Smooth muscle cell (in vitro differentiated cells): Measurements from ENCODE around the gene MIB1. TPM values are rescaled to one million over a fixed set of nuclear protein-coding genes. Genes with fewer than 3 reads are reported as not detected.

Experiments used
- DNase-seq: peaks from one replicate; lab custom pipeline; 2025; ENCODE audit not compliant: unreplicated experiment; lab: John Stamatoyannopoulos, UW
- H2AFZ ChIP-seq: fragments of 200-600 bp; sonication (generic); 2 replicates; pipeline ENCODE4 v1.6.0; 2016; ENCODE audit warnings: antibody characterized with exemption, low read depth, mild to moderate bottlenecking
- H3F3A ChIP-seq: fragments of 200-600 bp; sonication (generic); 2 replicates; pipeline ENCODE4 v1.6.0; 2017; ENCODE audit warnings: antibody characterized with exemption, low read depth
- H3K27ac ChIP-seq: fragments of 200-600 bp; sonication (generic); 2 replicates; pipeline ENCODE4 v1.5.1; 2016; ENCODE audit warnings: low read depth, mild to moderate bottlenecking
- H3K27me3 ChIP-seq: fragments of 200-600 bp; sonication (generic); 2 replicates; pipeline ENCODE4 v1.6.1; 2016; ENCODE audit warnings: low read depth, mild to moderate bottlenecking
- H3K36me3 ChIP-seq: fragments of 200-600 bp; sonication (generic); 2 replicates; pipeline ENCODE4 v1.5.1; 2016; ENCODE audit warnings: low read depth
- H3K4me1 ChIP-seq: fragments of 200-600 bp; sonication (generic); 2 replicates; pipeline ENCODE4 v1.5.1; 2016; ENCODE audit warnings: low read depth
- H3K4me2 ChIP-seq: fragments of 200-600 bp; sonication (generic); 2 replicates; pipeline ENCODE4 v1.6.0; 2016; ENCODE audit warnings: mild to moderate bottlenecking
- H3K4me3 ChIP-seq: fragments of 200-600 bp; sonication (generic); 2 replicates; pipeline ENCODE4 v1.5.1; 2016; ENCODE audit warnings: mild to moderate bottlenecking
- H3K79me2 ChIP-seq: fragments of 200-600 bp; sonication (generic); 2 replicates; pipeline ENCODE4 v1.6.0; 2016; ENCODE audit warnings: low read depth, mild to moderate bottlenecking
- H3K9ac ChIP-seq: fragments of 200-600 bp; sonication (generic); 2 replicates; pipeline ENCODE4 v1.6.0; 2016; ENCODE audit warnings: low read depth
- H3K9me3 ChIP-seq: fragments of 200-600 bp; sonication (generic); replicated peaks from 2 replicates; pipeline ENCODE4 v1.5.1; 2016; ENCODE audit warnings: low read depth
- H4K20me1 ChIP-seq: fragments of 200-600 bp; sonication (generic); 2 replicates; pipeline ENCODE4 v1.6.0; 2016; ENCODE audit warnings: low read depth
- WGBS: methylation state at CpG from one replicate; pipeline ENCODE4 v1.1.7; 2016; ENCODE audit warnings: low lambda C conversion rate; 5-methylcytosine and 5-hydroxymethylcytosine counted together
- polyA plus RNA-seq: library from polyadenylated mRNA; unstranded; fragments of >200 nt; fragmentation: Nextera tagmentation; extraction: Ambion mirVana; gene quantifications from 2 replicates; pipeline ENCODE4 v1.2.1, GENCODE V29; 2016
- total RNA-seq: library from RNA; depleted of rRNA; stranded (reverse); fragments of >200 nt; gene quantifications from 2 replicates; pipeline ENCODE4 v1.2.3, GENCODE V29; 2014
- TF ChIP-seq, protein P1 (sequence below): fragments of 200-600 bp; sonication (generic); IDR thresholded peaks from 2 replicates; pipeline ENCODE4 v1.5.1; 2017; ENCODE audit warnings: borderline replicate concordance, mild to moderate bottlenecking, antibody characterized with exemption; ENCODE audit not compliant: insufficient read depth, poor library complexity, severe bottlenecking

MIB1 gene
- total and polyA plus RNA-seq, 2 experiments from 2014 or later = 9.2 to 69.1 TPM

DNA sequence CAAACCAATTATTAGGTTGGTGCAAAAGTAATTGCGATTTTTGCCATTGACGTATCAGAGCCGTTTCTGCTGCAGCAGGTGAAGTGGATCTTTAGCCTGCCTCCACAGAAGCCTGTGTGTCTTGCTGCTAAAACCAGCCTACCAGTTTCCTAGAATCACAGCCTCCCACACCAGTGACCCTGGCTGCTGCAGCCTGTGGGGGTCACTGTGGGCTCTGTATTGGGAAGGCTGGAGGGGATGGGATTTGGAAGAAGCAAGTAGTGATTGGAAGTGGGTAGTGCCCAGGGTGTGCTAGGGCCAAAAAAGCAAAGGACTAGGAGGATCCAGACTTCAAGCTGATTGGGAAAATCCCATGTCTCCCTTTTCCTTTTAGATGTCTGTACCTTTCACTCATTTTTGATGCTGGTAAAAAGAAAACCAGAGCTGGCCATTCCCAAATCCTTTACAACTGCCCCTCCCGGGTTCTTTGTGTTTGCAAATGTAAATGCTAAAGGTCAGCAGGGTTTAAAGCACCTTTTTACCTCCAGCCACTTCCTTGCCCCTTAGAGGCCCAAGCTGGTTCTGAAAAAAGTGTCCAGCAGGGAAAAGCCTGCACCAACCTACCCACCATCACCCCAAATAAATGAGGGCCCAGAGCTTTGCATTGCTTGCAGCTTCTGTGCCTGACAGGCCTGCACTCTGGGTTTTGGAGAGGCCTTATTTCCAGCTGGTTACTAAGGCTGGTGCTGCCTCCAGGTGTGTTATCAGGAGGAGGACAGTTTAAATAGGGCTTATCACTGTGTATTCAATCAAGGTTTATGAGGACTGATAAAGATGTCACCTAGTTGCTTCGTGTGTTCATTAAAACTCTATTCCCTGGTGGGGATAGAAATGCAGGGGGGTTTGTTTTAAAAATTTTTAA lies 172.0 kb downstream of the MIB1 start:
- no peak overlapping the region for H3K27ac ChIP-seq
- H3K4me1 ChIP-seq = no peaks in the 10 kb centered on the region
- no peaks in the 10 kb centered on the region for H3F3A ChIP-seq

DNA sequence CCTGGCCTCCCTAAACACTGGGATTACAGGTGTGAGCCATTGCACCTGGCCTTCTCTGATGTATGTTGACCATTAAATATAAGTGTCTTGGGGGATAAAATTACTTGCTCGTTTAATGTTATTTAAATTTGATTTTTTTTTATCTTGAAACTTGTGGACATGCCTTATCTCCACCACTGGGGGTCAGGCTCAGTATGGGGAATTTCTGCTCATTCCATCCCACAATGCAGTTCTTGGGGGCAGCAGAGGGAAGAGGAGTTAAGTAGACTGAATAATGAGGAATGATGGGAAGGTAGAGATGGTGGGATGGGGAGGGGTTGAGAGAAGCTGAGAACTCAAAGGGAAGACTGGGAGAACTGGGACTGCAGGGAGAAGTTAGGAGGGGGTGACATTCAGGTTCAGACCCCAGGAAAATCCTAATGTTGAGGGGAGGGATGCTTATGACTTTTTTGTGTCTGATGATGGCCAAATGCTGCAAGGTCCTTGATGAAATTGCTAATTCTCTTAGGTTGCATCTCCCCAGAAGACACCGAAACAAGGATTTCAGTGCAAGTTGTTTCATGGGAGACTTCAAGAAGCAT lies 174.2 kb downstream of the MIB1 start:
- Histone ChIP-seq H3K36me3 (no peaks in the 10 kb centered on the region), H4K20me1 (no peaks in the 10 kb centered on the region), H3K4me2 (no peak overlapping the region), H3K9ac (no peak overlapping the region), H2AFZ (no peak overlapping the region), H3K4me1 (no peaks in the 10 kb centered on the region), H3K79me2 (no peaks in the 10 kb centered on the region), H3K27me3 (peaks cover 16% of the 10 kb centered on the region), H3K9me3 (no peaks in the 10 kb centered on the region), H3K27ac (no peak overlapping the region), H3K4me3 (no peak overlapping the region), H3F3A (no peaks in the 10 kb centered on the region)
- no peak for DNase-seq
- WGBS = 61% methylated on average over 2 of the region's 2 CpGs
- TF ChIP-seq, protein P1, sequence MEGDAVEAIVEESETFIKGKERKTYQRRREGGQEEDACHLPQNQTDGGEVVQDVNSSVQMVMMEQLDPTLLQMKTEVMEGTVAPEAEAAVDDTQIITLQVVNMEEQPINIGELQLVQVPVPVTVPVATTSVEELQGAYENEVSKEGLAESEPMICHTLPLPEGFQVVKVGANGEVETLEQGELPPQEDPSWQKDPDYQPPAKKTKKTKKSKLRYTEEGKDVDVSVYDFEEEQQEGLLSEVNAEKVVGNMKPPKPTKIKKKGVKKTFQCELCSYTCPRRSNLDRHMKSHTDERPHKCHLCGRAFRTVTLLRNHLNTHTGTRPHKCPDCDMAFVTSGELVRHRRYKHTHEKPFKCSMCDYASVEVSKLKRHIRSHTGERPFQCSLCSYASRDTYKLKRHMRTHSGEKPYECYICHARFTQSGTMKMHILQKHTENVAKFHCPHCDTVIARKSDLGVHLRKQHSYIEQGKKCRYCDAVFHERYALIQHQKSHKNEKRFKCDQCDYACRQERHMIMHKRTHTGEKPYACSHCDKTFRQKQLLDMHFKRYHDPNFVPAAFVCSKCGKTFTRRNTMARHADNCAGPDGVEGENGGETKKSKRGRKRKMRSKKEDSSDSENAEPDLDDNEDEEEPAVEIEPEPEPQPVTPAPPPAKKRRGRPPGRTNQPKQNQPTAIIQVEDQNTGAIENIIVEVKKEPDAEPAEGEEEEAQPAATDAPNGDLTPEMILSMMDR = peak; percentile 63

More for the DNA sequence above, 172.0 kb downstream of the MIB1 start:
- Histone ChIP-seq H3K9me3 (no peaks in the 10 kb centered on the region), H3K36me3 (no peaks in the 10 kb centered on the region), H3K4me3 (no peak overlapping the region), H3K9ac (no peak overlapping the region), H2AFZ (no peak overlapping the region), H3K27me3 (peaks cover 16% of the 10 kb centered on the region), H4K20me1 (no peaks in the 10 kb centered on the region), H3K79me2 (no peaks in the 10 kb centered on the region), H3K4me2 (no peak overlapping the region)
- DNase-seq = no peak
- WGBS = 75% methylated on average over 5 of the region's 5 CpGs
- TF ChIP-seq, protein P1 = no peak

DNA sequence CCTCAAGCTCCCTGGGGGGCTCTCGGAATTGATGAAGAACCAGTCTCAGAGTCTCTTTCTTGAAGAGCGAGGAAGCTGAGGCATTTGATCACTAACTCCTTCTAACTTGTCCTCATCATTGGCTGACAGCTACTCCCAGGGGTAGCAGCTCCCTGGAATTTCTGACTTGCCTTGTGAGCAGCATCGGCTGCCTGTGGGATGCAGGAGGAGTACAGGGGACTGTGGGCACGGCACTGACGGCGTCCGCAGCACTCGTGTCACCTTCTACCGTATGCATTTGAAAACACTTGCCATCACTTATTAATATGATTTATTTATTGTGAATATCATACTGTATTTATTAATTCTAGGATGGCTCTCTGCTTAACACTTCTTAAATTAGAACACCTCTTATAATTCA lies 175.0 kb downstream of the MIB1 start:
- H4K20me1 ChIP-seq = no peaks in the 10 kb centered on the region
- TF ChIP-seq, protein P1 = no peak
- no peak overlapping the region for H3K4me2 ChIP-seq
- no peak overlapping the region for H3K4me3 ChIP-seq
- H3K9me3 ChIP-seq = no peaks in the 10 kb centered on the region
- no peaks in the 10 kb centered on the region for H3K79me2 ChIP-seq
- no peaks in the 10 kb centered on the region for H3F3A ChIP-seq
- H3K27ac ChIP-seq = no peak overlapping the region
- peaks cover 12% of the 10 kb centered on the region for H3K27me3 ChIP-seq
- no peaks in the 10 kb centered on the region for H3K4me1 ChIP-seq
- H3K36me3 ChIP-seq = no peaks in the 10 kb centered on the region
- DNase-seq = no peak
- no peak overlapping the region for H2AFZ ChIP-seq
- 92% methylated on average over 9 of the region's 9 CpGs for WGBS
- H3K9ac ChIP-seq = no peak overlapping the region
